Endothelial cell of umbilical vein (primary cell): ENCODE results near the gene PPFIBP2.

Experiments used
- EZH2 ChIP-seq: IDR thresholded peaks from 2 replicates; pipeline ENCODE4 v1.6.1; 2012; ENCODE audit warnings: borderline replicate concordance, low read depth, mild to moderate bottlenecking, moderate library complexity, low read length, inconsistent platforms; ENCODE audit not compliant: severe bottlenecking
- MYC ChIP-seq: IDR thresholded peaks from one replicate; pipeline ENCODE4 v1.6.1; 2011; ENCODE audit warnings: mild to moderate bottlenecking, low read depth, low read length
- POLR2A ChIP-seq: IDR thresholded peaks from 2 replicates; pipeline ENCODE4 v1.6.1; 2012; ENCODE audit warnings: low read depth, mild to moderate bottlenecking, control low read depth, low read length
- POLR2AphosphoS5 ChIP-seq: IDR thresholded peaks from 2 replicates; pipeline ENCODE4 v1.6.1; 2012; ENCODE audit warnings: low read depth, mild to moderate bottlenecking, control low read depth, low read length, moderate library complexity; ENCODE audit not compliant: insufficient read depth
- TF ChIP-seq, protein P1 (sequence below), 2 donors: IDR thresholded peaks; 1 replicate in 1 of 2; 2 replicates in 1 of 2; pipeline ENCODE4 v1.5.1; 2011; ENCODE audit warnings: low read length in 2 of 2, mild to moderate bottlenecking in 2 of 2, moderate library complexity in 2 of 2, control low read depth in 1 of 2, inconsistent platforms in 1 of 2, low read depth in 1 of 2; ENCODE audit not compliant: insufficient read depth in 1 of 2; ENCODE audit errors: extremely low read depth in 1 of 2
- TF ChIP-seq, protein P2 (sequence below): IDR thresholded peaks from 2 replicates; pipeline ENCODE4 v1.6.1; 2011; ENCODE audit not compliant: insufficient read depth, insufficient read length

DNA sequence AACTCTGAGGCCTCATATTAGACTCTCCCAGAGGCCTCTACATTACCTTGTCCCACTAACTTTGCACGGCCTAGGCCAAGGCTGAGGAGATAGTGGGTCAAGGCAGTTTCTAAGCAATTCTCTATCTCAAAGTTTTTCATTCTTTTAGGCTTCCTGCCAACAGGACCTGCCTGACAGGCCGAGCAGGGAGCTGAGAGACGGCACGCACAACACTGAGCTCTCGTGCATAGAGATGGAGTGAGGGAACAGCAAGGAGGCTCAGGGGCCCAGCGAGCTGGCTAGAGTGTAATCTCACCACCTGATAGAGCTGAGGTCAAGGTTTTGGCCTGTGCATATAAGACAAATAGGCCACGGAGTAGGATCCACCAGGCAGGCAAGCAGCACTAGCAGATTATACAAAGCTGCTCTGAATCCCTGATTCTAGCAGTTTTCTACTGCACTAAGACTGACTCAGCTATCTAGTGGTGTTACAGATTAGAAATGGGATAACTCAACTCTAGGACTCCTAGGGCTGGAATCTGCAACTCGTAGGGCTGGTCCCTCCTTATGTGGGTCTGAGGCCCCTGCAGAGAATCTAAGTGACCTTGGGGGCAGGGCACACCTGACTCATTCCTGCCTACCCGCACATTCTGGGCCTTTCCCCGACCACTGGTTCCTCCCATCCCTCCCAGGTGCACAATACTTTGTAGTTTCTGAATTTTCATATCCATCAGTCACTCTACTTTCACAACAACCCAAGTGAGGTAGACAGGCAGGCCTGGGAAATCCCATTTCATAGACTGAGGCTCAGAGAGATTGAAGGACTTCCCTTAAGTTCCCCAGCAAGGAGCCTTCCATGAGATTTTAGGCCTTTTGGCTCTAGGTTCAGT lies 157.8 kb downstream of the PPFIBP2 start:
- TF ChIP-seq POLR2A (no peak), EZH2 (no peak), MYC (no peak), POLR2AphosphoS5 (no peak)
- TF ChIP-seq, protein P1, sequence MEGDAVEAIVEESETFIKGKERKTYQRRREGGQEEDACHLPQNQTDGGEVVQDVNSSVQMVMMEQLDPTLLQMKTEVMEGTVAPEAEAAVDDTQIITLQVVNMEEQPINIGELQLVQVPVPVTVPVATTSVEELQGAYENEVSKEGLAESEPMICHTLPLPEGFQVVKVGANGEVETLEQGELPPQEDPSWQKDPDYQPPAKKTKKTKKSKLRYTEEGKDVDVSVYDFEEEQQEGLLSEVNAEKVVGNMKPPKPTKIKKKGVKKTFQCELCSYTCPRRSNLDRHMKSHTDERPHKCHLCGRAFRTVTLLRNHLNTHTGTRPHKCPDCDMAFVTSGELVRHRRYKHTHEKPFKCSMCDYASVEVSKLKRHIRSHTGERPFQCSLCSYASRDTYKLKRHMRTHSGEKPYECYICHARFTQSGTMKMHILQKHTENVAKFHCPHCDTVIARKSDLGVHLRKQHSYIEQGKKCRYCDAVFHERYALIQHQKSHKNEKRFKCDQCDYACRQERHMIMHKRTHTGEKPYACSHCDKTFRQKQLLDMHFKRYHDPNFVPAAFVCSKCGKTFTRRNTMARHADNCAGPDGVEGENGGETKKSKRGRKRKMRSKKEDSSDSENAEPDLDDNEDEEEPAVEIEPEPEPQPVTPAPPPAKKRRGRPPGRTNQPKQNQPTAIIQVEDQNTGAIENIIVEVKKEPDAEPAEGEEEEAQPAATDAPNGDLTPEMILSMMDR (IDR thresholded peaks at IDR 0.05; ENCODE audit: extremely low read depth in 1 of 2, insufficient read depth in 1 of 2, low read depth in 1 of 2, low read length in 2 of 2), result no peak
- TF ChIP-seq, protein P2, sequence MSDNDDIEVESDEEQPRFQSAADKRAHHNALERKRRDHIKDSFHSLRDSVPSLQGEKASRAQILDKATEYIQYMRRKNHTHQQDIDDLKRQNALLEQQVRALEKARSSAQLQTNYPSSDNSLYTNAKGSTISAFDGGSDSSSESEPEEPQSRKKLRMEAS, result no peak
